ENCODE data around the gene ROCK2.

Gene ROCK2

GRCh38 chr2:11332596-11332995 lies 11.8 kb downstream of the ROCK2 start:
- TF ChIP-seq YY1 (IDR thresholded peaks at IDR 0.05; ENCODE audit: low read depth) (no peak), ZBTB7A (IDR thresholded peaks at IDR 0.05; ENCODE audit: low read depth) (no peak), REST (IDR thresholded peaks at IDR 0.05; ENCODE audit: low read depth) (no peak), FOXM1 (IDR thresholded peaks at IDR 0.05; ENCODE audit: borderline replicate concordance, low read depth) (no peak), USF1 (IDR thresholded peaks at IDR 0.05) (no peak), CEBPB (IDR thresholded peaks at IDR 0.05) (no peak), TCF12 (IDR thresholded peaks at IDR 0.05; ENCODE audit: low read depth) (no peak), TEAD4 (IDR thresholded peaks at IDR 0.05) (no peak), MAX (IDR thresholded peaks at IDR 0.05) (no peak), EGR1 (IDR thresholded peaks at IDR 0.05) (no peak), CREB1 (IDR thresholded peaks at IDR 0.05; ENCODE audit: low read depth) (no peak), NFIC (IDR thresholded peaks at IDR 0.05) (no peak), RAD21 (IDR thresholded peaks at IDR 0.05; ENCODE audit: low read depth) (no peak), TAF1 (IDR thresholded peaks at IDR 0.05; ENCODE audit: low read depth) (no peak), EP300 (IDR thresholded peaks at IDR 0.05; ENCODE audit: borderline replicate concordance) (no peak)

- no peak for TF ChIP-seq FOXM1 (IDR thresholded peaks at IDR 0.05; ENCODE audit: borderline replicate concordance, low read depth)
- TF ChIP-seq CEBPB (IDR thresholded peaks at IDR 0.05): no peak
- TF ChIP-seq EGR1 (IDR thresholded peaks at IDR 0.05): no peak
- TF ChIP-seq EP300 (IDR thresholded peaks at IDR 0.05; ENCODE audit: borderline replicate concordance): no peak
- TF ChIP-seq USF1 (IDR thresholded peaks at IDR 0.05): no peak
- TF ChIP-seq TCF12 (IDR thresholded peaks at IDR 0.05; ENCODE audit: low read depth): no peak
- TF ChIP-seq TEAD4 (IDR thresholded peaks at IDR 0.05): no peak
- TF ChIP-seq CREB1 (IDR thresholded peaks at IDR 0.05; ENCODE audit: low read depth): no peak
- TF ChIP-seq REST (IDR thresholded peaks at IDR 0.05; ENCODE audit: low read depth): no peak
- no peak for TF ChIP-seq TAF1 (IDR thresholded peaks at IDR 0.05; ENCODE audit: low read depth)
- TF ChIP-seq NFIC (IDR thresholded peaks at IDR 0.05): no peak
- TF ChIP-seq RAD21 (IDR thresholded peaks at IDR 0.05; ENCODE audit: low read depth): no peak
Observed at GRCh38 chr2:11330457-11331142, 13.8 kb downstream of the ROCK2 start.

GRCh38 chr2:11329776-11330175 lies 14.7 kb downstream of the ROCK2 start:
- no peak for TF ChIP-seq RAD21 (IDR thresholded peaks at IDR 0.05; ENCODE audit: low read depth)
- TF ChIP-seq CEBPB (IDR thresholded peaks at IDR 0.05): no peak
- TF ChIP-seq EGR1 (IDR thresholded peaks at IDR 0.05): no peak
- TF ChIP-seq TCF12 (IDR thresholded peaks at IDR 0.05; ENCODE audit: low read depth): no peak
- TF ChIP-seq REST (IDR thresholded peaks at IDR 0.05; ENCODE audit: low read depth): no peak
- no peak for TF ChIP-seq USF1 (IDR thresholded peaks at IDR 0.05)
- TF ChIP-seq TAF1 (IDR thresholded peaks at IDR 0.05; ENCODE audit: low read depth): no peak
- no peak for TF ChIP-seq EP300 (IDR thresholded peaks at IDR 0.05; ENCODE audit: borderline replicate concordance)
- no peak for TF ChIP-seq ZBTB7A (IDR thresholded peaks at IDR 0.05; ENCODE audit: low read depth)
- no peak for TF ChIP-seq CREB1 (IDR thresholded peaks at IDR 0.05; ENCODE audit: low read depth)
- no peak for TF ChIP-seq FOXM1 (IDR thresholded peaks at IDR 0.05; ENCODE audit: borderline replicate concordance, low read depth)
- TF ChIP-seq YY1 (IDR thresholded peaks at IDR 0.05; ENCODE audit: low read depth): no peak
- no peak for TF ChIP-seq TEAD4 (IDR thresholded peaks at IDR 0.05)

- no peak for TF ChIP-seq EGR1 (IDR thresholded peaks at IDR 0.05)
- TF ChIP-seq TCF12 (IDR thresholded peaks at IDR 0.05; ENCODE audit: low read depth): no peak
- TF ChIP-seq ZBTB7A (IDR thresholded peaks at IDR 0.05; ENCODE audit: low read depth): no peak
- no peak for TF ChIP-seq CEBPB (IDR thresholded peaks at IDR 0.05)
- TF ChIP-seq RAD21 (IDR thresholded peaks at IDR 0.05; ENCODE audit: low read depth): no peak
- TF ChIP-seq FOXM1 (IDR thresholded peaks at IDR 0.05; ENCODE audit: borderline replicate concordance, low read depth): no peak
- TF ChIP-seq TAF1 (IDR thresholded peaks at IDR 0.05; ENCODE audit: low read depth): no peak
- no peak for TF ChIP-seq USF1 (IDR thresholded peaks at IDR 0.05)
- TF ChIP-seq CREB1 (IDR thresholded peaks at IDR 0.05; ENCODE audit: low read depth): no peak
Observed at GRCh38 chr2:11327871-11328270, 16.6 kb downstream of the ROCK2 start.

All from Ishikawa (cell line).